ENCODE measurements around the gene ADM2. TPM values are rescaled to one million over a fixed set of nuclear protein-coding genes. Genes with fewer than 3 reads are reported as not detected.

Gene ADM2
- polyA plus RNA-seq, 4 donors = 2.2 to 14.7 (median 8.7) TPM

DNA sequence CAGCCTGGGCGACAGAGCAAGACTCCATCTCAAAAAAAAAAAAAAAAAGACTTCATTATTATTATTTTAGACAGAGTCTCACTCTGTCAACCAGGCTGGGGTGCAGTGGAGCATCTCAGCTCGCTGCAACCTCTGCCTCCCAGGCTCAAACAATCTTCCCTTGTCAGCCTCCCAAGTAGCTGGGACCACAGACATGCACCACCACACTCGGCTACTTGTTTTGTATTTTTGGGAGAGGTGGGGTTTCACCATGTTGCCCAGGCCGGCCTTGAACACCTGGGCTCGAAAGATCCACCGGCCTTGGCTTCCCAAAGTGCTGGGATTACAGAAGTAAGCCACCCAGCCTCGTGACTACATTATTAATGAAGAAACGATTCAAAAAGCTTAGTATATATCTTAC lies 53.8 kb downstream of the ADM2 start:
- FAIRE-seq (no peak), DNase-seq (no peak)
- 84 to 89% (median 89%) methylated on average over 7 to 8 of the region's 8 CpGs for WGBS, 3 donors
- peak overlapping the region in 1 of 3 donors; percentile 43 for H3K27ac ChIP-seq (ENCODE audit: low read depth in 1 of 3, low read length in 2 of 3)
- no peak overlapping the region for H3K4me3 ChIP-seq (ENCODE audit: low read depth in 1 of 3, low read length in 3 of 3)
- peaks cover 0 to 33% (median 0%) of the 10 kb centered on the region in 3 donors for H3K27me3 ChIP-seq (ENCODE audit: control insufficient read depth in 3 of 3, insufficient read depth in 3 of 3, low read length in 3 of 3)
- H3K36me3 ChIP-seq (ENCODE audit: control insufficient read depth in 3 of 3, insufficient read depth in 2 of 3, low read depth in 1 of 3, low read length in 3 of 3) = no peaks in the 10 kb centered on the region
- H3K4me1 ChIP-seq (ENCODE audit: control insufficient read depth in 3 of 3, insufficient read depth in 2 of 3, low read depth in 1 of 3, low read length in 2 of 3) = peaks cover 0 to 46% (median 5%) of the 10 kb centered on the region in 3 donors
- H3K9me3 ChIP-seq (ENCODE audit: control insufficient read depth in 2 of 2, insufficient read depth in 1 of 2, low read depth in 1 of 2, low read length in 1 of 2) = no peaks in the 10 kb centered on the region

Other genes starting within 250 kb of the ADM2 start
- gene TUBGCP6, start 236.5 kb upstream of the ADM2 start, polyA plus RNA-seq = 10 to 100 TPM; 23.0 to 55.5 (median 39.7) TPM
- 10 to 100 TPM; 15.9 to 53.1 (median 27.5) TPM for gene HDAC10, start 230.3 kb upstream of the ADM2 start, polyA plus RNA-seq
- gene MAPK12, start 219.9 kb upstream of the ADM2 start, polyA plus RNA-seq = 1 to 10 TPM in 3 of 4 donors, under 1 TPM in 1; 0.45 to 7.1 (median 3.6) TPM
- gene MAPK11, start 211.2 kb upstream of the ADM2 start, polyA plus RNA-seq = 1 to 10 TPM in 3 of 4 donors, not detected in 1; 2.2 to 7.9 (median 2.4) TPM
- 100 to 1,000 TPM in 2 of 4 donors, 10 to 100 TPM in 2; 70.3 to 179 (median 95.2) TPM for gene PLXNB2, start 173.9 kb upstream of the ADM2 start, polyA plus RNA-seq
- 1 to 10 TPM; 1.9 to 4.5 (median 2.5) TPM for gene DENND6B, start 154.5 kb upstream of the ADM2 start, polyA plus RNA-seq
- gene PPP6R2, start 138.2 kb upstream of the ADM2 start, polyA plus RNA-seq = 10 to 100 TPM; 28.6 to 41.2 (median 38.8) TPM
- gene SBF1, start 6.5 kb upstream of the ADM2 start, polyA plus RNA-seq = 10 to 100 TPM; 27.3 to 43.7 (median 35.4) TPM
- under 1 TPM in 2 of 4 donors, not detected in 2; 0.28 to 0.44 TPM for gene MIOX, start 5.3 kb downstream of the ADM2 start, polyA plus RNA-seq
- 10 to 100 TPM; 37.8 to 52.8 (median 46.9) TPM for gene LMF2, start 26.2 kb downstream of the ADM2 start, polyA plus RNA-seq
- 10 to 100 TPM; 29.3 to 45.9 (median 39.8) TPM for gene NCAPH2, start 26.7 kb downstream of the ADM2 start, polyA plus RNA-seq
- 1 to 10 TPM in 3 of 4 donors, under 1 TPM in 1; 0.92 to 2.7 (median 2.3) TPM for gene SCO2, start 44.1 kb downstream of the ADM2 start, polyA plus RNA-seq
- 100 to 1,000 TPM in 1 of 4 donors, 10 to 100 TPM in 3; 10.7 to 172 (median 90.0) TPM for gene TYMP, start 48.5 kb downstream of the ADM2 start, polyA plus RNA-seq
- gene KLHDC7B, start 64.4 kb downstream of the ADM2 start, polyA plus RNA-seq = under 1 TPM in 2 of 4 donors, not detected in 2; 0.10 to 0.28 TPM
- gene SYCE3, start 81.4 kb downstream of the ADM2 start, polyA plus RNA-seq = under 1 TPM in 1 of 4 donors, not detected in 3; 0.33 TPM
- 100 to 1,000 TPM in 1 of 4 donors, 10 to 100 TPM in 3; 14.6 to 115 (median 42.4) TPM for gene CPT1B, start 96.9 kb downstream of the ADM2 start, polyA plus RNA-seq
- gene CHKB, start 101.3 kb downstream of the ADM2 start, polyA plus RNA-seq = 100 to 1,000 TPM in 3 of 4 donors, 10 to 100 TPM in 1; 61.2 to 371 (median 223) TPM
- gene MAPK8IP2, start 119.2 kb downstream of the ADM2 start, polyA plus RNA-seq = 1 to 10 TPM in 2 of 4 donors, under 1 TPM in 2; 0.22 to 3.5 (median 0.82) TPM
- gene ARSA, start 146.6 kb downstream of the ADM2 start, polyA plus RNA-seq = 10 to 100 TPM; 28.2 to 85.9 (median 71.3) TPM
- gene SHANK3, start 191.3 kb downstream of the ADM2 start, polyA plus RNA-seq = 10 to 100 TPM in 2 of 4 donors, under 1 TPM in 2; 0.27 to 19.6 (median 5.2) TPM

Measured in small intestine (tissue), 7 donors.